Measurements from ENCODE around the gene INPP5K.

Gene INPP5K

GRCh38 chr17:1487939-1488825 is 28.2 kb downstream of the INPP5K start:
- TF ChIP-seq SIN3A (IDR thresholded peaks at IDR 0.05; ENCODE audit: borderline replicate concordance, insufficient read depth, low read length) = 0 out of 2 replicates have a peak, but pooled peaks have one; percentile 18
- no peak for TF ChIP-seq TAF1 (IDR thresholded peaks at IDR 0.05; ENCODE audit: borderline replicate concordance, insufficient read depth, low read length)
- peak; percentile 14 for TF ChIP-seq FOXP2 (optimal IDR thresholded peaks at IDR 0.05; ENCODE audit: borderline replicate concordance, extremely low read depth, extremely low read length, insufficient read depth)

GRCh38 chr17:1486802-1487695 is 29.4 kb downstream of the INPP5K start:
- TF ChIP-seq FOXP2 (optimal IDR thresholded peaks at IDR 0.05; ENCODE audit: borderline replicate concordance, extremely low read depth, extremely low read length, insufficient read depth) = no peak
- TF ChIP-seq REST (IDR thresholded peaks at IDR 0.05; ENCODE audit: insufficient read depth in 1 of 2, low read depth in 2 of 2, low read length in 2 of 2) = no peak
- TF ChIP-seq TAF1 (IDR thresholded peaks at IDR 0.05; ENCODE audit: borderline replicate concordance, insufficient read depth, low read length) = no peak
- TF ChIP-seq POLR2AphosphoS5 (IDR thresholded peaks at IDR 0.05; ENCODE audit: low read depth, low read length) = no peak
- no peak for TF ChIP-seq SIN3A (IDR thresholded peaks at IDR 0.05; ENCODE audit: borderline replicate concordance, insufficient read depth, low read length)

- TF ChIP-seq TAF1 (IDR thresholded peaks at IDR 0.05; ENCODE audit: borderline replicate concordance, insufficient read depth, low read length) (no peak), FOXP2 (optimal IDR thresholded peaks at IDR 0.05; ENCODE audit: borderline replicate concordance, extremely low read depth, extremely low read length, insufficient read depth) (peak; percentile 69), POLR2AphosphoS5 (IDR thresholded peaks at IDR 0.05; ENCODE audit: low read depth, low read length) (no peak)
Measured at GRCh38 chr17:1485423-1486376, 30.7 kb downstream of the INPP5K start.

- no peak for TF ChIP-seq SIN3A (IDR thresholded peaks at IDR 0.05; ENCODE audit: borderline replicate concordance, insufficient read depth, low read length)
- no peak for TF ChIP-seq TAF1 (IDR thresholded peaks at IDR 0.05; ENCODE audit: borderline replicate concordance, insufficient read depth, low read length)
- no peak for TF ChIP-seq FOXP2 (optimal IDR thresholded peaks at IDR 0.05; ENCODE audit: borderline replicate concordance, extremely low read depth, extremely low read length, insufficient read depth)
- no peak for TF ChIP-seq REST (IDR thresholded peaks at IDR 0.05; ENCODE audit: insufficient read depth in 1 of 2, low read depth in 2 of 2, low read length in 2 of 2)
- no peak for TF ChIP-seq POLR2AphosphoS5 (IDR thresholded peaks at IDR 0.05; ENCODE audit: low read depth, low read length)
Measured at GRCh38 chr17:1484676-1485422, 31.6 kb downstream of the INPP5K start.

- no peak for TF ChIP-seq SIN3A (IDR thresholded peaks at IDR 0.05; ENCODE audit: borderline replicate concordance, insufficient read depth, low read length)
- no peak for TF ChIP-seq POLR2AphosphoS5 (IDR thresholded peaks at IDR 0.05; ENCODE audit: low read depth, low read length)
- no peak for TF ChIP-seq TAF1 (IDR thresholded peaks at IDR 0.05; ENCODE audit: borderline replicate concordance, insufficient read depth, low read length)
- no peak for TF ChIP-seq FOXP2 (optimal IDR thresholded peaks at IDR 0.05; ENCODE audit: borderline replicate concordance, extremely low read depth, extremely low read length, insufficient read depth)
- TF ChIP-seq REST (IDR thresholded peaks at IDR 0.05; ENCODE audit: insufficient read depth in 1 of 2, low read depth in 2 of 2, low read length in 2 of 2) = no peak
Measured at GRCh38 chr17:1484060-1484535, 32.3 kb downstream of the INPP5K start.

Data from PFSK-1 (cell line).